HS-27A (cell line): Measurements from ENCODE around the gene NAV2.

Experiments used
- DNase-seq: peaks from one replicate; pipeline ENCODE4 v3.0.0-alpha.2; 2012; ENCODE audit warnings: low read depth, missing footprints

Gene NAV2

GRCh38 chr11:19829109-19829837 lies 116.6 kb downstream of the NAV2 start:
- DNase-seq, result no peak

- no peak for DNase-seq
These were observed 119.6 kb downstream of the NAV2 start for GRCh38 chr11:19832086-19832750.

GRCh38 chr11:19832901-19833300 lies 120.3 kb downstream of the NAV2 start:
- no peak for DNase-seq

GRCh38 chr11:19834771-19835170 lies 122.1 kb downstream of the NAV2 start:
- no peak for DNase-seq

GRCh38 chr11:19836666-19837065 lies 124.0 kb downstream of the NAV2 start:
- DNase-seq, result no peak

GRCh38 chr11:19838994-19839768 lies 126.5 kb downstream of the NAV2 start:
- no peak for DNase-seq

- no peak for DNase-seq
These were observed 128.3 kb downstream of the NAV2 start for GRCh38 chr11:19840961-19841360.

GRCh38 chr11:19842505-19842904 lies 129.9 kb downstream of the NAV2 start:
- DNase-seq, result no peak

GRCh38 chr11:19843079-19843478 lies 130.4 kb downstream of the NAV2 start:
- no peak for DNase-seq

- no peak for DNase-seq
These were observed 131.4 kb downstream of the NAV2 start for GRCh38 chr11:19844012-19844411.

- no peak for DNase-seq
These were observed 132.2 kb downstream of the NAV2 start for GRCh38 chr11:19844806-19845205.

GRCh38 chr11:19845626-19846025 lies 133.0 kb downstream of the NAV2 start:
- no peak for DNase-seq

GRCh38 chr11:19846654-19847305 lies 134.1 kb downstream of the NAV2 start:
- no peak for DNase-seq

- no peak for DNase-seq
These were observed 135.6 kb downstream of the NAV2 start for GRCh38 chr11:19848219-19848618.

- DNase-seq, result no peak
These were observed 136.6 kb downstream of the NAV2 start for GRCh38 chr11:19849107-19849789.

- DNase-seq, result no peak
These were observed 137.4 kb downstream of the NAV2 start for GRCh38 chr11:19849947-19850593.

GRCh38 chr11:19852288-19852687 lies 139.7 kb downstream of the NAV2 start:
- DNase-seq, result no peak

GRCh38 chr11:19853016-19853415 lies 140.4 kb downstream of the NAV2 start:
- DNase-seq, result no peak

GRCh38 chr11:19853920-19854319 lies 141.3 kb downstream of the NAV2 start:
- DNase-seq, result no peak

GRCh38 chr11:19861171-19861570 lies 148.5 kb downstream of the NAV2 start:
- DNase-seq, result no peak

GRCh38 chr11:19862091-19862490 lies 149.5 kb downstream of the NAV2 start:
- DNase-seq, result no peak
